ENCODE data around the gene SRSF1.

The SRSF1 gene

DNA sequence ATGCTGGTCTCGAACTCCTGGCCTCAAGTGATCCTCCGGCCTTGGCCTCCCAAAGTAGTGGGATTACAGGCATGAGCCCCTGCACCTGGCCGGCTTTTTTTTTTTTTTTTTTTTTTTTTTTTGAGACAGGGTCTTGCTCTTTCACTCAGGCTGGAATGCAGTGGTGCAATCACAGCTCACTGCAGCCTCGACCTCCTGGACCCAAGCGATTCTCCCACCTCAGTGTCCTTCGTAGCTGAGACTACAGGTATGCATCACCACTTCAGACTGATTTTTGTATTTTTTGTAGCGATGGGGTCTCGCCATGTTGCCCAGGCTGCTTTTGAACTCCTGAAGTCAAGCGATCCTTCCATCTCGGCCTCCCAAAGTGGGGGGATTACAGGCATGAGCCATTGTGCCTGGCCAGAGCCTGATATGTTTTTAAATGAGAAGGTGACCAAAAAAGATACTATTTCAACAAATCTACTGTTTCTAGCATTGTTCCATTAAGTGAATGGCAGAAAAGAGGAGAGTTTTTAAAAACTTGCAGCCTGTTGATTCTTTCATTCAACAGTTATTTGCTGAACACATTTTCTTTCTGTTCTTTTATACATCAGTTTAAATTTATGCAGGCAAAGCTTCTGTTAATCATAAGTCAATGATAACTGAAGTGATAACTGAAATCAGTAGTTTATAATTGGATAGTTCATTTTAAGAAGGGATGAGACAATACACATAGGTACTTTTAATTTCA is 3.2 kb upstream of the SRSF1 start:
- DNase-seq = no peak

DNA sequence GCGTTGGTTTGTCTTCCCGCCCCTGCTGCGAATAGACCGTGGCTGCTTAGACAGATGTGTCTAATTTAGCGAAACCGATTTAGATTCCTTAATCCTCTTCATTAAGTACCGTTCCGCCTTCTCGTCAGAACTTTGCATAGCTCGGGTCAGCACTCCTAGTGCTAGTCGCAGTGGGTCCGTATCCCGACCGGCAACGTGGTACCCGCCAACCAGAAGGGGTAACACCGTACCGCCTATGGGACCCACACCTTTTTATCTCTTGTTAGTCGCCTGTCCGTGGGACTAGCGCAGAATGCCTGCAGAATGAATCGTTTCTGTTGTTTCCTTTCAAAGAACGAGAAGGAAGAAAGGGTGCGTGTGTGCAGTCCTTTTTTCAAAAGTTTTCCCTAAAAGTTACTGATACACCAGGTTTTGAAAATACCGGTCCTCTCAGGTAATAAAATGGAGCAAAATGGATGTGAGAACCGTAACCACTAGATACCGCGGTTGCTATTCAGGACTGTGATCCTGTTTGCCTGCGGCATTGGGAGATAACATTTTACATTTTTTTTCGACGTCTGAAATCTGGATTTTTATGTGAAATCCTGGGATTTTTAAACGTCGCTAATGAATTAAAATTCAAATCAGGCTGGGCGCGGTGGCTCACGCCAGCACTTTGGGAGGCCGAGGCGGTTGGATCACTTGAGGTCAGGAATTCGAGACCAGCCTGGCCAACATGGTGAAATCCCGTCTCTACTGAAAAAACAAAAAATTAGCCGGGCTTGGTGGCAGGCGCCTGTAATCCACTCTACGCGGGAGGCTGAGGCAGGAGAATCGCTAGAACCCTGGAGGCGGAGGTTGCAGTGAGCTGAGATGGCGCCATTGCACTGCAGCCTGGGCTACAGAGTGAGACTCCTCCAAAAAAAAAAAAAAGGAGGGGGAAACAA is 998 bp upstream of the SRSF1 start:
- no peak for DNase-seq

- peak; percentile 41 for DNase-seq
Measured at GRCh38 chr17:58006560-58006923, 504 bp downstream of the SRSF1 start.

DNA sequence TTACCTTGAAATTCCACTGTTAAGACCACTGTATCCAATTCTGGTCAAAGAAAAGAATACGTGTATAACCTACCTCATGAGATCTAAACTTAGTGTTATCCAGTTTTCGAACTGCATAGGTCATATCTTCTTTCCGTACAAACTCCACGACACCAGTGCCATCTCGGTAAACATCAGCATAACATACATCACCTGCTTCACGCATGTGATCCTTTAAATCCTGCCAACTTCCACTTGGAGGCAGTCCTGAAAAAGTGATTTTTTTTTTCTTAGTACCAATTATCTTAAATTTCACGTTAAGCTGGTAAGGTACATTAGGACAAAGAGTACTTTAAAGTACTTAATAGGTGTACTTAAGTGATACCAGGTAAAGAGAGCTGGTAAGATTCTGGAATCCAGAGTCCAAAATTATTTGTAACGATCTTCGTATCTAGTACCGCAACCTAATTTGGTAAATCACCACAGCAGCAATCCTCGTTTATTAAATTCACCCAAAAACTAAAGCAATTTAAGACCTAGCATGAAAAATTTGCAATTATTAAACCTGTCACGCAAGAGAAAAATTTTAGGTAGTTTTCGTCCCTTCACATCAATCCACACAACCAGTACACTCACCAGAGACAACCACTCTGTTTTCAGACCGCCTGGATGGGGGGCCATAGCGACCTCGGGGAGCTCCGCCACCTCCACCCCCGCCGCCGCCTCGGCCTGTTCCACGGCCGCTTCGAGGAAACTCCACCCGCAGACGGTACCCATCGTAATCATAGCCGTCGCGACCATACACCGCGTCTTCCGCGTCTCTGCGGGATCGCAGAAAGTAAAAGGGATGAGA is 1.1 kb downstream of the SRSF1 start:
- no peak for DNase-seq

GRCh38 chr17:58005031-58005727 is 1.9 kb downstream of the SRSF1 start:
- no peak for DNase-seq

- DNase-seq = no peak
Measured at GRCh38 chr17:58004060-58004459, 3.0 kb downstream of the SRSF1 start.

DNA sequence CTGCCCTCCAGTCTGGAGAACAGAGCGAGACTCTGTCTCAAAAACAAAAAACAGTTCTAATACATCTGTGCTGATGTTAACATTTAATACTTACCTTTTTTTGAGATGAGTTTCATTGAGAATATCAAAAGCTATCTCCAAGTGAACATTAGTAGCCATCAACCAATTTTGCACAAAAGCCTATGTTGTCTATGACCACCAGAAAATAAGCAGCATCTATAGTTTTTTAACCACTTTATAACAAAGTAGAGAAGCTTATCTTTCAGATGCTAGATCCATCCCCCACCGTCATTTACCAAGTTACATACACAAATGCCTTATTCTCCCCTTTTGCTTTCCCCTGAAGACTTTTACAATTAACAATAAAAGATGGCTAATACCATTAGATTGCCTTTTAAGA is 4.1 kb downstream of the SRSF1 start:
- no peak for DNase-seq

DNA sequence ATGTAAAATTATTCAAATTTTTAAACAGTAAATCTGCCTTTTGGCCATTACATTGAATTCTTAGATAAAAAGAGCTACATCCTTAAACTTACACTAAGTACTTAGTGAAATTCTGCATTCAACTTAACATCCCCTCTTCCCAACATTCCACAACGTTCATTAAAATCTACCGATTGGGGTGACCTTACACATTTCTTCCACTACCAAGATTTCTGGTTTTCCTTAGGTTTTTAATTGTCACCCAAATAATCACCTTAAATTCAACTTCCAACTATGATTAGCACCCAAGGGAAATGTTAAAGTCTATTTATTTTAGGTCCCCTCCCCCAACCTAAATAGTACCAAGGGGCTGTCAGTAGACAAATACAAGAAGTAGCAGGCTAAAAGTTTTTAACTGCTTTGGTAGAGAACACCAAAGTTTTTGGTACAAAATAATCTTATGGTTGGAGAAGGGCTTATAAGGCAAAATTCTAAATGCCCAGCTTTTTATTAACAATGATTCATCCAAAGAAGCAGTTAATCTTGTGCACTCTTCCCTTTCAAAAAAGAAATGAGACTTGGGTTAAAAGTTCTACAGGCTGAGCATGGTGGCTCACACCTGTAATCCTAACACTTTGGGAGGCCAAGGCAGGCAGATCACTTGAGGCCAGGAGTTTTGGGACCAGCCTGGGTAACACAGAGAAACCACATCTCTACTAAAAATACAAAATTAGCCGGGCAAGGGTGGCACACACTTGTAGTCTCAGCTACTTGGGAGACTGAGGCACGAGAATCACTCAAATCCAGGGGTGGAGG is 4.7 kb downstream of the SRSF1 start:
- no peak for DNase-seq

DNA sequence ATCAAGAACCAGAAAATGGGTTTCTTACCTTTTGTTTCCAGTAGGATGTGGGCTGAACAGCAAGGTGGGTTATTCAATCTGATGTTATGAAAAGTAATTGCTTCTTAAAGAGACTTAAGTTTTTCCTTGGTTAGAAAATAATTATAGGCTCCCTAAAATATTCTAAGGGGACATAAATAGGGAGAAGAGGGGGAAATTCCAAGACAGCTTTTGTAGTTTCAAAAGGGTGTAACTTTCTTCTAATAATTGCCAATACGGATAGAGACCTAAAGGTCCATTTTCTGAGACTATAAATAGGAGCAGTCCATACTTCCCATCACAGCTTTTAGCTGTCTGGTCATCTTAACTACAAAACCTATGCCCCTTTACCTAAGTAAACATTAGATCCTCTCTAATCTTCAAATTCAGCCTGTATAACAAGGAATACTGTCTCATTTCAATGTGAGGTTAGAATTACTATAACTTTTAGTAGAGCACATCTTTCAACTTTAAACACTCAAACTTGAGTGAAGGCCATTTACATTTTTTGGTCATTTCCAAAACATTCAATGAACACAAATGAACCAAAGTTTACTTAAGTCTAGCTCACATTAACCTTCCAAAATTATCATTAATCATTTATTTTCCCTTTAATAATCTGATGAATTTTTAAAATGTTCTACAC is 5.5 kb downstream of the SRSF1 start:
- no peak for DNase-seq

DNA sequence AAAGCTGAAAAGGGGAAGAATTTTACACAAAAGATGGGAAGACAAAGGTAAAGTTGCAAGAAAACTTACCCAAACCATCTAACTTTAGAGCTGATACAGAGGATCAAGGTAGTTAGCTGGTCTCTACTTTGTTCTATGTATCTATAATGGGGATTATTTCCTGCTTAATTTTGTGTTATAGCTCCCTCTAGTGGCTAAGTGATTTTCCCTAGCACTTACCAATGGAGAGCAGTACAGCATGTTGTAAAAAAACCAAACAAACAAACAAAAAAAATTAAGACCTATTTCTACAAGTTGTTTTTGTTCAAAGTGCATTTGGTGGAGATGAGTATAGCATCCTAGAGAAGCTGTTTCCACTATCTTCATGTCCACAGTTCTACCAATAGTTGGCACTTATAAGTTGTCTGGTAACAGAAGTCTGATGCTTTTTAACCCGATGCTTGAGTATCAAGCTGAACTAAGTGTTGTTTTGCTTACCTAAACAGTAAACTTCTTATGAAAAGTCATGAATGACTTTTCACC is 7.5 kb downstream of the SRSF1 start:
- DNase-seq = peak; percentile 68

DNA sequence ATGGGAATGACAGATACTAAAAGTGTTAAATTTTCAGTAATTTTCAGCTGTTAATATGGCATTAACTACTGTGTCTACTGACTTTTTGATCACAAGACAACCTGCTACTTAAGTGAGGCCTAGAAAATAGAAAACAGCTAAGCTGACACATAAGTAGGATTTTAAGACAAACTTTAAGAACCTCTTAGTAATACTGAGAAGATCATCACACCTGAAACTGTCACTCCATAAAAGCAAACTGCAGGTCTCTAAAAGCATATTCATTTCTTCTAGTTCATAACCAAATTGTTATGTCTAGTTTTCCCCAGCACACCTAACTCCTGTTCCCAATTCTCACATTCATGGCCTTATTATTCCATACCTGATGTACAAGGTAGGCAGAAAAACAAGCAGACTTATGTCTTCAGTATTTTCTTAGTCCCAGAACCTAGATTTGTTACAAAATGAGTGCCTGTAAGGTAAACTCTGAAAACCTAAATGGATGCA is 8.0 kb downstream of the SRSF1 start:
- no peak for DNase-seq

- DNase-seq = no peak
Measured at GRCh38 chr17:57997085-57997809, 9.8 kb downstream of the SRSF1 start.

DNA sequence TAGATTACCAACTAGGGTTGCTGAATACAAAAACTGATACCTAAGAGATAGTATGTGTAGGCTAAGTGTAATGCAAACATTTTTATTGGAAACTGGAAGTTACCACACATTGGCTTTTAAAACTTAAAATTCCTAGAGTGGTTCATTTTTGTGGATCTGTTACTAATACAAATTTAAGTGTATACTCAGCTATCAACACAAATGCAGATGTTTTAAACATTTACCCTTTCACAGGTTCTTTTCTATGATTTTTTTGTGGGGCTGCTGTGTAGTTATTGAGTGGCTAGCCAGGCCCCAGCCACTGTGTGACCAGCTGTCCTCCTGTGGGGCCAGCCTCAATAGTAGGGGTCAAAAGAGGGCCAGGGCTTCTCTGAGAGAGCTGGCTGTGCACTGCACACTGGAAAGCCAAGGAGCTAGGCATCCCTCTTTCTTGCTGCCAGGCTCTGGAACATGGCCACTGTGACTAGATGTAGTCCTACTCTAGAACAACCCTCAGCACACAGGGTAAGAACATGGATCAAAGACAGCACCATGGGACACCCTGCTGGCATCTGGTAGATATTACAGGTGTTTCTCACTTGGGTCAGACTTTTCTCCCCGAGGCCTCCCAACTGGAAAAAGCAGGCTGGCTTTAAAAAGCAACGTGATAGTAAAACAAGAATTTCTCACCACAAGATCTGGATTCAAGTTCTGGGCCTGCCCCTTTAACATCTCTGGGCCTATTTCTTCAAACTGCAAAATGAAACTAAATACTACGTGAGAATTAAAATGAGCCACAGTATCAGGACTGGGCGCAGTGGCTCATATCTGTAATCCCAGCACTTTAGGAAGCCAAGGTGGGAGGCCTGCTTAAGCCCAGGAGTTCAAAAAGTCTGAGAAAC is 11.7 kb downstream of the SRSF1 start:
- DNase-seq = peak; percentile 67

GRCh38 chr17:57994436-57994835 is 12.6 kb downstream of the SRSF1 start:
- no peak for DNase-seq

GRCh38 chr17:57993471-57994365 is 13.3 kb downstream of the SRSF1 start:
- DNase-seq = no peak

- DNase-seq = no peak
Measured at GRCh38 chr17:57991537-57991936, 15.5 kb downstream of the SRSF1 start.

DNA sequence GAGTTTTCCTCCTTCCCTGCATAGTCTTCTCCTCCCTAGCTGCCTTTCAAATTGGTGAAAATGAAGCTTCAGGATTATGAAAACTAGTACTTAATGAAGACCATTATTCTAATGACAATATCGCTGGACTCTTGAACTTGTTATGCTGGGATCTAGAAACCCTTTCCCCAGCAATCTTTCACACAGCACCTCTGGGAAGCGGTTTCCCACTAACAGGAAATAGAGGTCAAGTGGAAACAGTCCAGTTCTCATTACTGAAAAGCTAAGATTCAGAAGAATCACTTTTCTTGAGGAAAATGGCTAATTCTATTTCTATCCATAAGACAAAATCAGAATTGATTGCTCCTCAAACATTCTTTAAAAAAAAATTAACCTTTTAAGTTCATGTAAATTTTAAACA is 17.0 kb downstream of the SRSF1 start:
- DNase-seq = no peak
